HG02571 (cell line): ENCODE measurements around the gene UBTD1.
"Not testable (repeated sequence)": the region's sequence is repeated elsewhere in the genome, so short reads cannot be mapped to it uniquely, and the experiment has no call there.

ENCODE experiments used
- ATAC-seq: cut with Tn5 transposase; IDR thresholded peaks from one replicate; pipeline ENCODE4 v1.9.1; 2021; ENCODE audit warnings: mild to moderate bottlenecking, moderate library complexity; ENCODE audit not compliant: unreplicated experiment

Gene UBTD1

DNA sequence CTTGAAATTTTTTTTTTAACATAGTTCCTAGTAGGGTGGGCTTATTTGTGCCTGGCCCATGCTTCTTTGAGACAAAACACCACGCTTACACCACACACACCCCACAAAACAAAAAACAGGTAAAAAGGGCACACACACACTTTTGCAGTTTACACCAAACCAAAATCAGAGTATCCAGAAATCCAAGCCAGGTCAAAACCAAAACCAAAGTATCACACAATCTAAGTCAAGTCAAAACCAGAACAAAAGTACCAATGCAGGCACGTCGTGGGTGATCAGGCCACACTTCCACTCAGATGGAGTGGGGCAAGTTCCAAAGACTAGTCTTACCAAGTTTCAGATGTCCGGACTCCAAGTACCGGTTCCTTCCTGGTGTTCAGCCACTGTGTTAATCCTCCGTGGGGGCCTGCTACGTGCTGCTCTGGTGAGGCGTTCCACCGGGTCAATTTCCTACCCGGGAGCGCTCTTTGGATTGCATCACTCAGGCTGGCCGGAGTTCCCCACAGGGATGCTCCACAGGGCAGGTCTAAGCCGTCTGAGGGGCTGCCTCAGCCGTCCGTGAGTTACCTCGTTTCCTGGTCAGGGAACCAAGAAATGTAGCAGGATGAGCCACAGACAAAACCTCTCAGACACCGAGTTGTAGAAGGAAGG is 62.1 kb downstream of the UBTD1 start:
- not testable (repeated sequence) for ATAC-seq

GRCh38 chr10:97561386-97562077 is 62.8 kb downstream of the UBTD1 start:
- ATAC-seq = not testable (repeated sequence)

DNA sequence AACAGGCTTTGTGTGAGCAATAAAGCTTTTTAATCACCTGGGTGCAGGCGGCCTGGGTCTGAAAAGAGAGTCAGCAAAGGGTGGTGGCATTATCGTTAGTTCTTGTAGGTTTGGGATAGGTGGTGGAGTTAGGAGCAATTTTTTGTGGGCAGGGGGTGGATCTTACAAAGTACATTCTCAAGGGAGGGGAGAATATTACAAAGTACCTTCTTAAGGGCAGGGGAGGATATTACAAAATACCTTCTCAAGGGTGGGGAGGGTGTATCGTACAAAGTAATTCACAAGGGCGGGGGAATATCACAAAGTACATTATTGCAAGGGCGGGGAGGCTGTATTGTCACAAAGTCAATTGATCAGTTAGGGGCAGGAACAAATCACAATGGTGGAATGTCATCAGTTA is 63.6 kb downstream of the UBTD1 start:
- not testable (repeated sequence) for ATAC-seq

DNA sequence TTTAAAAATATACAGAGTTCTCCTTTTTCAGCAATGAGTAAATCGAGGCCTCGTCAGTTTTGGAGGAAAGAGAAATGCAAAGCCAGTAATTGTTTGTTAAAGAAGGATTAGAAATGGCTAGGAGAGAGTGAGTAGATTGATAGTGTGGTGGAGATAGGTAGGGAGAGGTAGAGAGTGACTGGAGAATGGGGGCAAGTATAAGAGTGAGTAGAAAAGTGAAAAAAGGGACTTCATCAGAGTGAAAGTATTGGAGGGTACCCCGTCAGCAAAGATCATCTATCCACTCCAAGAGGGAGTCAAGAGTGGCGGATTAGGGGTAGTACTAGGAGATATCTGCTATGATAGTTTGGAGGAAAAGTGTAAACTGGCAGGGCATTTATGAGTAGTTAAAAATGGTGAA is 64.6 kb downstream of the UBTD1 start:
- ATAC-seq = no peak

GRCh38 chr10:97564776-97565175 is 66.1 kb downstream of the UBTD1 start:
- no peak for ATAC-seq

DNA sequence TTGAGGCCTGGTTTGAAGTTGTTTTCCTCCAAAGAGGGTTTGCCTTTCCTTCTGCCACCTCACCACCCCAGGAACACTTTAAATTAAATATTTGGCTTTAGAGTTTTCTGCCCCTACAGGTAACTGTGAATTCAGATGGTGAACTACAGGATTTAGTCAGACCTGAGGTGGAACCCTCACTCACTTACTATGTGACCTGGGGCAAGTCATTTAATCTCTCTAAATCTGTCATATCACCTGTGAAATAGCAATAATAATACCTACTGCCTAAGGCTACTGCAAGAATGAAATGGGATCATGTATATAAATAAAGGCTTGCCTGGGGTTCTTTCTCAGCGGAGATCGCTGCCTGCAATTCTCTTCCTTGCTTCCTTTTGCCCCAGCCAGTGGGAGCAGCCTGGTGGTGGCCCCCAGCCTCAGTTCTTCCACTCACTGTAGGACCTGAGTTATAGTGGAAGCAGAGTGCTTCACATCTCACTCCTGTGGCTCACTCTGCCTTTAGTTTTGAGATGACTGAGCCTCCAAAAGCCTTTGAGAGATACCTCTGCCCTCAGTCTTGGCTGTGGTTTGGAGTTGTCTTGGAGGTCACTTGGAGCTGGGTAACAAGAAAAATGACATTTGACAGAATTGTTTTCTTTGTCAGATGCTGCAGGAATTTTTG is 67.7 kb downstream of the UBTD1 start:
- ATAC-seq = no peak

GRCh38 chr10:97567891-97568290 is 69.2 kb downstream of the UBTD1 start:
- no peak for ATAC-seq

GRCh38 chr10:97570146-97570788 is 71.5 kb downstream of the UBTD1 start:
- ATAC-seq = no peak

DNA sequence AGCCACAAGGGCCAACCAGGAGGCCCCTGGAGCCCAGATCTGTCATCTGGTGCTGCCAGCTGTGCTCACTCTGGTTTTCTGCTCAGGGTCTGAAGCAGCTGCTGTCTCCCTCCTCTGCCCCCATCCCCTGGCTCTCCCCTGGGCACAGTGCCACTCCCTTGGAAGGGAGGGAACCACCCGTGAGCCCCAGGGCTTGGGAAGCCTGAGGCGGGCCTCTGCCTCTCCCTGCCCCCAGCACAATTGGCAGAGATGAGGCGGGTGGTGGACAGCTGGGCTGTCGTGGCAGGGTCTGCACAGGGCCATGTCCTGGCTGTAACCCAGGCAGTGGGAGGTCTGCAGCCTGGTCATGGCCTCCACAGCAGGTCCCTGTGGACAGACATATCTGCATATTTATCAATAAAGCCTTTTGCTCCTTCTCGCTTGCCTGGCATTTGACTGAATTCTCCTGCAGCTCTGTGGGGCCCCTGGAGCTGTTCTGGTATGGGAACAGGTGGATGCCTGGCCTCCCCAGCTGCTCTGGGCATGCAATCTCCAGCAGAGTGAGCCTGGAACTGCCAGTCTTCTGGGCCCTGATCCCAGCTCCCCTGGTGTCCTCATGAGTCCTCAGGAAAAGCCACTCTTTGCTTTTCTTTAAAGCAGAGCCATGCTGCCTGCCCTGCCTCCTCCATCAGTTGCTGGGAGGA is 72.2 kb downstream of the UBTD1 start:
- no peak for ATAC-seq

- ATAC-seq = no peak
These were observed 72.9 kb downstream of the UBTD1 start for GRCh38 chr10:97571622-97572021.

DNA sequence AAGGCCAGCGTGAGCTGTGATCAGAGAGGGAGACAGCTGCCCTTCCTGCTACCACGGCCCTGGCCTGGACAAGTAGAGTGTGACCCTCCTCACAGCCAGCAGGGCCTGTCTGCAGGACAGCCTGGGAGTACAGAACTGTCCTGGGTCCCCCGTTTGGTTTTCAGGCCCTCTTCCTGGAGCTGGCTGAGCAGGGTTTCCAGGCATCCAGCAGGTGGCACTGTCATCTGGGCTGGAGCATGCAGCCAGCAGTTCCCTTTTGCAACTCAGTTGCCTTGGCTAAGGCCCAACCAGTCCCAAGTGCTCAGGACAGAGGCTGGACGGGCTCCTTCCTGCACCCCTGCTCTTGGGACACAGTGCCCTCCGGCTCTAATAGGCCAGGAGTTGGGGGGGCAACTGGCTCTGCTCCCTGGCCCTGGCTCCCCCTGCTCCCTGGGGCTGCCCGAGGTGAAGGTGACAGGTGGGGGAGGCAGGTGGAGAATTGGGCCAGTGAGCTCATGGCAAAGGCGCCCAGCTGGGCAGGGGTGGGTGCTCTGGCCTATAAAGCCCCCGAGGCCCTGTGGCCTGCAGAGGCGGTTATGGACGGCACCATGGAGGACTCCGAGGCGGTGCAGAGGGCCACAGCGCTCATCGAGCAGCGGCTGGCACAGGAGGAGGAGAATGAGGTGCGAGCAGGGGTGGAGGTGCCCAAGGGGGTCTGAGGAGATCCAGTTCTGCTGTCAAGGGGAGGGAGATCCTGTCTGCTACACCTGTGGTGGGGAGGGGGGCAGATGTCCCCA is 73.7 kb downstream of the UBTD1 start, which contains the start of gene ANKRD2:
Gene ANKRD2, plus strand, starts transcription at position 566 of the 776 bp plus-strand sequence. Its CDS starts 10 bp downstream, at position 576.
- ATAC-seq = no peak

DNA sequence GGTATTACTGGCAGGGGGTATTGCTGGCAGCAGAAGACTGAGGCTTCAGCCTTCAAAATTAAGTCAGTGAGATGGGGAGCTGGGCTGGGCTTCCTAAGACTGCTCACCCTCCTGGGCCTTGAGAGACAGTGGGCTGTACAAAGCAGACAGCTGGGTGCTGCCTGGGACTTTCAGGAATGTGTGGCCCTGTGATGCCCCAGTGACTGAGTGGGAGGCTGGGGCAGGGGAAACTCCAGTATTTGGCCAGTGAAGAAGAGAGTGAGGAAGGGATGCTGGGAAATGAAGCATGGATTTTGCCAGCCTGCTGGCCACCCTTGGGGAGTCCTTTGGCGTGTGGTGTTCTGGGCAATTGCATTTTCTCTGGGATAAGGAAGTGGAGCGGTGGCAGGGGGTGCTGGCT is 74.3 kb downstream of the UBTD1 start:
- no peak for ATAC-seq

- no peak for ATAC-seq
These were observed 74.9 kb downstream of the UBTD1 start for GRCh38 chr10:97573672-97574071.

DNA sequence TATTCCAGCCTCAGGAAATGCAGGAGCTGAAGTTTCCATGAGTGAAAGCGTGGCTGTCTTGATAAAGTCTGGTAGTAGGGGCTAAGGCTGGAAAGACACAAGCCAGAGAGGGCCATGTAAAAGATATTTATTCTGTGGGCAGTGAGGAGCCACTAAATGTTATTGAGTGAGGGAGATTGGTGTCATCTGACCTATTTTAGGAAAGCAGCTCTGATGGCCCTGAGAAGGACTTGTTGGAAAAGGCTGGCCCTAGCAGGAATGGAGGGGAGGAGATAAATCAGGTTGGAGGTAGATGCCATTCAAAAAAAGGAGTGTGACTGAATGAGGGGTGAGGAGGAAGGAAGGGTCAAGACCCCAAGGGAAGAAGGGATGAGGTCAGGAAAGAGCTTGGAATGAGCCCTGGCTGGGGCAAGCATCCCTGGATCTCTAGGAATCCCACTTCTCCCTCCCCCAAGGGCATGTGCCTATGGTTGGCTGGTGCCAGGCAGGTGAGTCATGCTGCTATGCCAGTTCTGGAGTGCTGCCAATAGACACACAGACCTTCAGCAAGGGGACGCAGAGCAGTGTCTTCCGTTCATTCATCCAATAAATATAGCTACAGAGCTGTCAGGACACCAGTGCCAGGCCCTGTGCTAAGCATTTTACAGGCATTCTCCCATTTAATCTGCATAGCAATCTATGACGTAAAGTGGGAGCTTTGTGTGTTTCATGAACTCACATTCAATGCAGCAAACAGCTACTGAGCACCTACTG is 75.8 kb downstream of the UBTD1 start:
- ATAC-seq = no peak

DNA sequence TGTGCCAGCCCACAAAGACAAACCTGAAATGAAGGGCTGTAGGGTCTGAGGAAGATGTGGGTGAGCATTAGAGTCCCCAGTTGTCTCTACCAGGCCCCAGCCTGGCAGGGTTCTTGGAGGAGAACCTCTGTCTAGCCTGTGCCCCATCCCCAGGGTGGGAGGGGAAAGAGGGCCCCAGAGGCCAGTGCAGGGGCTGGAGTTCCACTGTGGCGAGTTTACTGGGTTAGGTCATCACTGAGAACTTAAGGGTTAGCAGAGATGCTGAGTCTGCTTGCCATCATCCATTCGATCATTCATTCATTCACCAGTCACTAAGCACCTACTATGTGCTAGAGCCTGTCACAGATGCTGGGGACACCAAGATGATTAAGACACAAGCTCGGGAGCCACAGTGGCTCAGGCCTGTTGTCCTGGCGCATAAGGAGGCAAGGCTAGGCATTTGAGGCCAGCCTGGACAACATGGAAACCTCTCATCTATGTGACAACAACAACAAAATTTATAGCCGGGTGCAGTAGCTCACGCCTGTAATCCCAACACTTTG is 76.5 kb downstream of the UBTD1 start:
- ATAC-seq = no peak

DNA sequence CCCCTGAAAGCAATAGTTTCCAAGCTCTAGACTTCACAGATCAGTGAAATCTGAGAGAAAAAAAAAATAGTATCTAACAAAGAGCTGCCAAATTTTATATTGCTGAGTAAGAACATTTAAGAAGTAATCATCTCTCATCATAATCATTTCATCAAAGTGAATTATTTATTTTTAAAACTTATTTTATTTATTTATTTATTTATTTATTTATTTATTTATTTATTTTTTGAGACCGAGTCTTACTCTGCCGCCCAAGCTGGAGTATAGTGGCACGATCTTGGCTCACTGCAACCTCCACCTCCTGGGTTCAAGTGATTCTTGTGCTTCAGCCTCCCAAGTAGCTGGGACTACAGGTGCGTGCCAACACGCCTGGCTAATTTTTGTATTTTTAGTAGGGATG is 77.8 kb downstream of the UBTD1 start:
- ATAC-seq = not testable (repeated sequence)

GRCh38 chr10:97577701-97578100 is 79.0 kb downstream of the UBTD1 start:
- ATAC-seq = no peak

DNA sequence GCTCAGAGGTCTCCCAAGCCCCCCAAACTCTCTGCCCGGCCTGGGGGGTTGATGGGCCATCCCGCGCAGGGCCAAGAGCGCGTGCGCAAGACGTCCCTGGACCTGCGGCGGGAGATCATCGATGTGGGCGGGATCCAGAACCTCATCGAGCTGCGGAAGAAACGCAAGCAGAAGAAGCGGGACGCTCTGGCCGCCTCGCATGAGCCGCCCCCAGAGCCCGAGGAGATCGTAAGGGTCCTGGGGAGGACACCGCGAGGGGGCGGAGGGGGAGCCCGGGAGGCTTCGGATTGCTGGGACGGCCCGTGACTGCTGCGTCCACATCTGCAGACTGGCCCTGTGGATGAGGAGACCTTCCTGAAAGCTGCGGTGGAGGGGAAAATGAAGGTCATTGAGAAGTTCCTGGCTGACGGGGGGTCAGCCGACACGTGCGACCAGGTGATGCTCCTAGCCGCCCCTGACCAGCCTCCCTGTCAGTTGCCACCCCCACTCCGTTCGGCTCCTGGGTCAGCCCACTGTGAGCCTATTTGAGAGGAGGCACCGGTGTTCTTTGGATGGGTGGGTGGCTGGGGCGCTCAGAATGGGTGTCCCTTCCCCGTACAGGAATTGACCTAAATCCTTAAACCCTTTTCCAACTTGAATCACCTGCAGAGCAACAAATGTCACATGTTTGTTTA is 79.6 kb downstream of the UBTD1 start:
- no peak for ATAC-seq
